Peyer's patch (tissue), 4 donors: Measurements from ENCODE around the gene ANO2. TPM values are rescaled to one million over a fixed set of nuclear protein-coding genes. Genes with fewer than 3 reads are reported as not detected.

Experiments
- DNase-seq, 3 donors: peaks; one replicate each; pipeline ENCODE4 v3.0.0-alpha.2; 2017 to 2019
- H3K27ac ChIP-seq, 4 donors: fragments of 200-600 bp; sonication (generic); one replicate each; pipeline ENCODE4 v1.5.1; 2016 to 2019
- H3K27me3 ChIP-seq, 2 donors: fragments of 200-600 bp; sonication (generic); one replicate each; pipeline ENCODE4 v1.5.1; 2019
- H3K36me3 ChIP-seq, 3 donors: fragments of 200-600 bp; sonication (generic); one replicate each; pipeline ENCODE4 v1.5.1; 2016 to 2019
- H3K4me1 ChIP-seq, 4 donors: fragments of 200-600 bp; sonication (generic); one replicate each; pipeline ENCODE4 v1.5.1; 2016 to 2019
- H3K4me3 ChIP-seq, 4 donors: fragments of 200-600 bp; sonication (generic); 1 replicate in 3 of 4; 2 replicates in 1 of 4; pipeline ENCODE4 v1.5.1; 2016 to 2019; ENCODE audit warnings: mild to moderate bottlenecking in 1 of 4
- H3K9me3 ChIP-seq, 4 donors: fragments of 200-600 bp; sonication (generic); one replicate each; pipeline ENCODE4 v1.5.1; 2016 to 2019; ENCODE audit warnings: mild to moderate bottlenecking in 1 of 4
- CTCF ChIP-seq, 6 experiments: fragments of 450-650 bp in 4 of 6; fragments of 200-600 bp in 2 of 6; sonication (generic) in 1 of 6; IDR thresholded peaks; one replicate each; pipeline ENCODE4 v1.5.1; 2017 to 2019; ENCODE audit warnings: antibody characterized with exemption in 6 of 6, mild to moderate bottlenecking in 3 of 6, moderate library complexity in 1 of 6
- POLR2A ChIP-seq, 2 donors: fragments of 450-650 bp; IDR thresholded peaks; one replicate each; pipeline ENCODE4 v1.5.1; 2017; ENCODE audit warnings: antibody characterized with exemption in 2 of 2, mild to moderate bottlenecking in 2 of 2, moderate library complexity in 2 of 2
- total RNA-seq, 4 donors: library from RNA; depleted of rRNA; stranded (reverse); fragments of >200 nt; gene quantifications; one replicate each; pipeline ENCODE4 v1.1.0, GENCODE V29; 2016

The ANO2 gene
- total RNA-seq, 4 donors from 2014 or later, result 0.53 to 23.9 (median 5.8) TPM

GRCh38 chr12:5556946-5557673, 387.9 kb downstream of the ANO2 start:
- Histone ChIP-seq H3K36me3 (no peaks in the 10 kb centered on the region), H3K27me3 (no peaks in the 10 kb centered on the region), H3K27ac (no peak overlapping the region), H3K9me3 (no peaks in the 10 kb centered on the region), H3K4me1 (no peaks in the 10 kb centered on the region), H3K4me3 (no peak overlapping the region)
- TF ChIP-seq CTCF (IDR thresholded peaks at IDR 0.05), result no peak
- no peak for TF ChIP-seq POLR2A (IDR thresholded peaks at IDR 0.05)
- DNase-seq, result no peak

- H3K36me3 ChIP-seq, result no peaks in the 10 kb centered on the region
- TF ChIP-seq CTCF (IDR thresholded peaks at IDR 0.05) (peak in 3 of 6 experiments; percentile 20 to 50 (median 37)), POLR2A (IDR thresholded peaks at IDR 0.05) (no peak)
- peak in 1 of 3 donors; percentile 55 for DNase-seq
- H3K27ac ChIP-seq, result no peak overlapping the region
- H3K4me3 ChIP-seq, result no peak overlapping the region
- H3K27me3 ChIP-seq, result no peaks in the 10 kb centered on the region
- H3K4me1 ChIP-seq, result no peaks in the 10 kb centered on the region
- no peaks in the 10 kb centered on the region for H3K9me3 ChIP-seq
Measured at GRCh38 chr12:5556033-5556614, 388.9 kb downstream of the ANO2 start.

- no peak for TF ChIP-seq CTCF (IDR thresholded peaks at IDR 0.05)
- no peak for TF ChIP-seq POLR2A (IDR thresholded peaks at IDR 0.05)
- Histone ChIP-seq H3K36me3 (no peaks in the 10 kb centered on the region), H3K27ac (no peak overlapping the region), H3K4me1 (no peaks in the 10 kb centered on the region), H3K9me3 (no peaks in the 10 kb centered on the region), H3K27me3 (no peaks in the 10 kb centered on the region), H3K4me3 (no peak overlapping the region)
- no peak for DNase-seq
Measured at GRCh38 chr12:5554711-5555110, 390.3 kb downstream of the ANO2 start.

GRCh38 chr12:5549011-5549410, 396.0 kb downstream of the ANO2 start:
- H3K36me3 ChIP-seq, result no peaks in the 10 kb centered on the region
- no peak for DNase-seq
- H3K9me3 ChIP-seq, result no peaks in the 10 kb centered on the region
- H3K27ac ChIP-seq, result peak overlapping the region in 1 of 4 donors; percentile 62
- TF ChIP-seq CTCF (IDR thresholded peaks at IDR 0.05), result no peak
- no peak for TF ChIP-seq POLR2A (IDR thresholded peaks at IDR 0.05)
- H3K4me1 ChIP-seq, result peaks cover 0 to 13% (median 0%) of the 10 kb centered on the region in 4 donors
- no peak overlapping the region for H3K4me3 ChIP-seq
- H3K27me3 ChIP-seq, result no peaks in the 10 kb centered on the region

- peaks cover 0 to 13% (median 0%) of the 10 kb centered on the region in 4 donors for H3K4me1 ChIP-seq
- H3K9me3 ChIP-seq, result no peaks in the 10 kb centered on the region
- H3K27me3 ChIP-seq, result no peaks in the 10 kb centered on the region
- no peaks in the 10 kb centered on the region for H3K36me3 ChIP-seq
- H3K4me3 ChIP-seq, result no peak overlapping the region
- no peak for TF ChIP-seq CTCF (IDR thresholded peaks at IDR 0.05)
- no peak for TF ChIP-seq POLR2A (IDR thresholded peaks at IDR 0.05)
- no peak for DNase-seq
- peak overlapping the region in 2 of 4 donors; percentile 45 to 62 for H3K27ac ChIP-seq
Measured at GRCh38 chr12:5548152-5548943, 396.7 kb downstream of the ANO2 start.
